ENCODE results near the gene SNX9. TPM values are rescaled to one million over a fixed set of nuclear protein-coding genes. Genes with fewer than 3 reads are reported as not detected.

SNX9 gene
- total and polyA plus RNA-seq, 10 of the 15 experiments (the other 5 are each of a cell fraction or from before 2014, with no cell fraction given): 0.03 to 2.0 (median 0.37) TPM

- Histone ChIP-seq H3K36me3 (ENCODE audit: control insufficient read depth in 2 of 2, insufficient read depth in 2 of 2, low read length in 1 of 2) (no peaks in the 10 kb centered on the region), H3K27ac (ENCODE audit: control insufficient read depth, insufficient read depth) (no peak overlapping the region), H3K9ac (ENCODE audit: control insufficient read depth, insufficient read depth, low read length) (no peak overlapping the region), H2AFZ (ENCODE audit: control insufficient read depth, low read depth, low read length) (no peak overlapping the region), H4K20me1 (ENCODE audit: control insufficient read depth, insufficient read depth) (no peaks in the 10 kb centered on the region), H3K4me2 (ENCODE audit: control insufficient read depth, insufficient read depth) (no peak overlapping the region), H3K9me3 (replicated peaks; ENCODE audit: control insufficient read depth, insufficient read depth, low read length) (no peaks in the 10 kb centered on the region; the same call in 2 of the 3 replicates), H3K4me3 (no peak overlapping the region), H3K27me3 (replicated peaks in 1 of 2; ENCODE audit: control insufficient read depth in 2 of 2, insufficient read depth in 2 of 2, low read length in 1 of 2) (peaks cover 0 to 5% of the 10 kb centered on the region in 2 experiments; a peak in 2 of 4 replicates), H3K79me2 (ENCODE audit: control insufficient read depth, insufficient read depth, low read length) (no peaks in the 10 kb centered on the region), H3K4me1 (ENCODE audit: control insufficient read depth, insufficient read depth, low read length) (no peaks in the 10 kb centered on the region)
- POLR2A ChIA-PET: no interaction called here
- FAIRE-seq: no peak
- BruUV-seq (replicated peaks): no TSS peak
- ATAC-seq: no peak
- intact Hi-C loops (cut with micrococcal nuclease; ENCODE audit: unreplicated experiment): no loop called here
- DNase-seq (ENCODE audit: low read depth, low spot score): no peak
- SMC1A ChIA-PET (ENCODE audit: uncharacterized antibody, unreplicated experiment): no interaction called here
- WGBS (ENCODE audit: insufficient coverage, insufficient replicate concordance, low lambda C conversion rate, missing lambda C conversion rate): 98% methylated on average over 3 of the region's 3 CpGs
- TF ChIP-seq TCF12 (IDR thresholded peaks at IDR 0.05; ENCODE audit: low read depth, low read length) (no peak), SREBF2 (IDR thresholded peaks at IDR 0.05; ENCODE audit: low read length) (no peak), NFIC (IDR thresholded peaks at IDR 0.05; ENCODE audit: low read depth, low read length) (no peak)
- in situ Hi-C loops (cut with MboI): no loop called here
- CTCF ChIA-PET: no interaction called here
- RAD21 ChIA-PET (ENCODE audit: unreplicated experiment): no interaction called here
Observed at GRCh38 chr6:157775376-157775775, 47.7 kb upstream of the SNX9 start.

- H3K4me1 ChIP-seq (ENCODE audit: control insufficient read depth, insufficient read depth, low read length): no peaks in the 10 kb centered on the region
- ChIA-PET SMC1A (ENCODE audit: uncharacterized antibody, unreplicated experiment) (no interaction called here), CTCF (no interaction called here), RAD21 (ENCODE audit: unreplicated experiment) (no interaction called here), POLR2A (no interaction called here)
- 79% methylated on average over 4 of the region's 4 CpGs for WGBS (ENCODE audit: insufficient coverage, insufficient replicate concordance, low lambda C conversion rate, missing lambda C conversion rate)
- no peaks in the 10 kb centered on the region for H4K20me1 ChIP-seq (ENCODE audit: control insufficient read depth, insufficient read depth)
- intact Hi-C loops (cut with micrococcal nuclease; ENCODE audit: unreplicated experiment) (no loop called here), in situ Hi-C loops (cut with MboI) (no loop called here)
- H3K4me2 ChIP-seq (ENCODE audit: control insufficient read depth, insufficient read depth): no peak overlapping the region
- peaks cover 2 to 5% of the 10 kb centered on the region in 2 experiments; a peak in 3 of 4 replicates for H3K27me3 ChIP-seq (replicated peaks in 1 of 2; ENCODE audit: control insufficient read depth in 2 of 2, insufficient read depth in 2 of 2, low read length in 1 of 2)
- ATAC-seq (no peak), DNase-seq (ENCODE audit: low read depth, low spot score) (no peak), FAIRE-seq (no peak)
- no peaks in the 10 kb centered on the region for H3K36me3 ChIP-seq (ENCODE audit: control insufficient read depth in 2 of 2, insufficient read depth in 2 of 2, low read length in 1 of 2)
- no peak overlapping the region for H3K27ac ChIP-seq (ENCODE audit: control insufficient read depth, insufficient read depth)
- TF ChIP-seq NFYA (IDR thresholded peaks at IDR 0.05; ENCODE audit: borderline replicate concordance, low read depth, low read length): no peak
- TF ChIP-seq PKNOX1 (IDR thresholded peaks at IDR 0.05): no peak
- no peak for TF ChIP-seq IKZF2 (IDR thresholded peaks at IDR 0.05)
- H3K9ac ChIP-seq (ENCODE audit: control insufficient read depth, insufficient read depth, low read length): no peak overlapping the region
- H3K9me3 ChIP-seq (replicated peaks; ENCODE audit: control insufficient read depth, insufficient read depth, low read length): no peaks in the 10 kb centered on the region; the same call in 2 of the 3 replicates
- BruUV-seq (replicated peaks): no TSS peak
- no peak overlapping the region for H2AFZ ChIP-seq (ENCODE audit: control insufficient read depth, low read depth, low read length)
- H3K79me2 ChIP-seq (ENCODE audit: control insufficient read depth, insufficient read depth, low read length): no peaks in the 10 kb centered on the region
- no peak overlapping the region for H3K4me3 ChIP-seq
Observed at GRCh38 chr6:157777344-157777743, 45.7 kb upstream of the SNX9 start.
